Spleen (tissue), 11 donors: ENCODE data around the gene TBC1D22B. TPM values are rescaled to one million over a fixed set of nuclear protein-coding genes. Genes with fewer than 3 reads are reported as not detected.
"Not testable (repeated sequence)": the region's sequence is repeated elsewhere in the genome, so short reads cannot be mapped to it uniquely, and the experiment has no call there.

Experiments
- DNase-seq: peaks from one replicate; pipeline ENCODE4 v3.0.0-alpha.2; 2020
- H3K27ac ChIP-seq, 8 donors: fragments of 200-600 bp; sonication (generic) in 7 of 8; 1 replicate in 4 of 8; 2 replicates in 4 of 8; pipeline versions ENCODE4 v1.5.0 to v1.8.0; 2016 to 2021; ENCODE audit warnings: inconsistent platforms in 4 of 8, mild to moderate bottlenecking in 4 of 8, moderate library complexity in 1 of 8
- H3K27me3 ChIP-seq, 7 donors: fragments of 200-600 bp; sonication (generic) in 6 of 7; replicated peaks in 1 of 7; 1 replicate in 4 of 7; 2 replicates in 3 of 7; pipeline versions ENCODE4 v1.5.0 to v1.8.0; 2016 to 2021; ENCODE audit warnings: inconsistent platforms in 3 of 7, mild to moderate bottlenecking in 1 of 7
- H3K36me3 ChIP-seq, 6 donors: fragments of 200-600 bp; sonication (generic) in 5 of 6; 1 replicate in 4 of 6; 2 replicates in 2 of 6; pipeline versions ENCODE4 v1.5.0 to v1.8.0; 2016 to 2021; ENCODE audit warnings: inconsistent platforms in 2 of 6
- H3K4me1 ChIP-seq, 6 donors: fragments of 200-600 bp; sonication (generic) in 5 of 6; 1 replicate in 3 of 6; 2 replicates in 3 of 6; pipeline versions ENCODE4 v1.5.0 to v1.8.0; 2016 to 2021; ENCODE audit warnings: inconsistent platforms in 3 of 6
- H3K4me3 ChIP-seq, 8 donors: fragments of 200-600 bp; sonication (generic) in 7 of 8; 1 replicate in 4 of 8; 2 replicates in 4 of 8; pipeline versions ENCODE4 v1.5.0 to v1.8.0; 2016 to 2021; ENCODE audit warnings: inconsistent platforms in 4 of 8, mild to moderate bottlenecking in 4 of 8, moderate library complexity in 2 of 8
- H3K9me3 ChIP-seq, 8 donors: fragments of 200-600 bp; sonication (generic) in 7 of 8; 1 replicate in 4 of 8; 2 replicates in 4 of 8; pipeline versions ENCODE4 v1.5.0 to v1.8.0; 2016 to 2021; ENCODE audit warnings: inconsistent platforms in 4 of 8
- POLR2A ChIP-seq, 3 donors: fragments of 450-650 bp; IDR thresholded peaks; one replicate each; pipeline ENCODE4 v1.5.1; 2017; ENCODE audit warnings: antibody characterized with exemption in 3 of 3, mild to moderate bottlenecking in 1 of 3
- POLR2AphosphoS5 ChIP-seq, 3 donors: sonication (generic); formaldehyde crosslinking; IDR thresholded peaks; one replicate each; pipeline ENCODE4 v1.5.1; 2017; ENCODE audit warnings: antibody characterized with exemption in 3 of 3
- WGBS, 5 donors: extraction: QIAGEN DNeasy Blood & Tissue Kit in 3 of 5; methylation state at CpG; one replicate each; pipeline versions ENCODE4 v1.1.5 to v1.1.7; 2013 to 2018; 5-methylcytosine and 5-hydroxymethylcytosine counted together
- intact Hi-C: fragments of 100-400 bp; cut with DNase I; formaldehyde crosslinking; loops from one replicate; pipeline ENCODE4 v1.15.0; 2023; ENCODE audit warnings: low total_unique reads
- polyA plus RNA-seq, 3 donors: library from polyadenylated mRNA; stranded (reverse); fragments of 200-250 nt; gene quantifications; one replicate each; pipeline ENCODE4 v1.2.1, GENCODE V29; 2013
- total RNA-seq, 7 donors: library from RNA; depleted of rRNA in 3 of 7; stranded (reverse); fragments of >200 nt in 3 of 7; fragmentation: NEBNext Ultra II Directional in 4 of 7; extraction: Animal tissue kit (Norgen Biotek cat#: 25700) in 4 of 7; gene quantifications; one replicate each; pipeline versions ENCODE4 v1.1.0 to v1.2.1, GENCODE V29; 2016 to 2021
- TF ChIP-seq, protein P1 (sequence below), 11 experiments: fragments of 200-600 bp in 7 of 11; fragments of 450-650 bp in 4 of 11; sonication (generic) in 4 of 11; IDR thresholded peaks in 8 of 11; conservative IDR thresholded peaks in 3 of 11; 1 replicate in 7 of 11; 2 replicates in 4 of 11; pipeline versions ENCODE4 v1.4.0 to v1.8.0; 2016 to 2021; ENCODE audit warnings: antibody characterized with exemption in 11 of 11, inconsistent platforms in 4 of 11, mild to moderate bottlenecking in 1 of 11
- donor health status: healthy with polysubstance abuse.
- donor health status: DM: no; HTN: no; CAD: no; lungs with moderate emphysema.
- donor health status: DM: no; HTN: no; CAD: no.
- donor health status: Bipolar disorder and iron deficiency.
- donor health status: healthy.
- donor health status: DM: no; HTN: no; CAD: no.
- donor health status: DM: yes; HTN: yes; CAD: no.

TBC1D22B gene
- total and polyA plus RNA-seq, 10 donors: 4.2 to 12.7 (median 9.4) TPM

DNA sequence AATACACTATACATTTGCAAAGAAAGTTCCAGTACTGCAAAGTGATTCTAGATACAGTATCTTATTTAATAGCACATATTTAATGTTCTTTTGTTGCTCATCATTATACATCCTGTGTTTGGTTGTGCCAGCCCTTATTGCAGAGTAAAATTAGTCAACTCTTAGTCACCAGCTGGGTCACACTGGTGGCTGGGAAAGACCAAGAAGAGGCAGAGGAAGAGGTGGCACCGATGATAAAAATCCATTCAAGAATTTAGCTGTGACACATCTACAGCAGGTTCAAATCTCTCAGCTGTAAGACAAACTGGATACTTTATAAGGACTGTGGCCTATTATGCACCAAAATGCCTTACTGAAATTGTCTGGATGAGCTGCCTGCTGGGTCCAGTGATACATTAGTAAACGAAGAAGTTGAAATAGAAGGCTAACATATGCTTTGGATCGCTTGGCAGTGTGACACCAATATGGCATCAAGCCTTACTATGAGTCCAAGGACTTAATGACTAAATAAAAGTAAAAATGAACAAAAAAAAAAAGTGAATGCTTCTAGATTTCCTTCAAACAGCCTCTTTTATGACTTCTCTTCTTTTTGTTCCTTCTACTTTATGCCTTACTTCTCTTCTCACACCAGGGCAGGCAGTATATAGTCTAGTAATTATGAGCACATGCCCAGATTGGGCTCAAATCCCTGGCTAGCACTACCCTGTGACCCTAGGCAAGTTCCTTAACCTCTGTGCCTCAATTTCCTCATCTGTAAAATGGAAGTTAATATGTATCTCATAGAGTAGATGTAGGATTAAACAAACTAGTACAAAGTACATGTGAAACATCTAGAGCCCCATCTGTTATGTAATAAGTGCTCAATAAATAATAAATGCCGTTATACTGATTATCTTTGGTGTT is 66.8 kb downstream of the TBC1D22B start:
- WGBS, 5 donors: 65 to 86% (median 69%) methylated on average over 4 of the region's 4 CpGs
- intact Hi-C loops: loop anchor here (5.0 kb wide), 1 partner anchor 368 kb away; no protein-coding TSS in a partner anchor
- H3K9me3 ChIP-seq: no peaks in the 10 kb centered on the region
- peaks cover 0 to 63% (median 33%) of the 10 kb centered on the region in 6 donors for H3K36me3 ChIP-seq
- no peak overlapping the region for H3K4me3 ChIP-seq
- no peak for DNase-seq
- peaks cover 0 to 5% (median 0%) of the 10 kb centered on the region in 6 donors for H3K4me1 ChIP-seq
- TF ChIP-seq POLR2A (IDR thresholded peaks at IDR 0.05) (no peak), POLR2AphosphoS5 (IDR thresholded peaks at IDR 0.05) (no peak)
- TF ChIP-seq, protein P1, sequence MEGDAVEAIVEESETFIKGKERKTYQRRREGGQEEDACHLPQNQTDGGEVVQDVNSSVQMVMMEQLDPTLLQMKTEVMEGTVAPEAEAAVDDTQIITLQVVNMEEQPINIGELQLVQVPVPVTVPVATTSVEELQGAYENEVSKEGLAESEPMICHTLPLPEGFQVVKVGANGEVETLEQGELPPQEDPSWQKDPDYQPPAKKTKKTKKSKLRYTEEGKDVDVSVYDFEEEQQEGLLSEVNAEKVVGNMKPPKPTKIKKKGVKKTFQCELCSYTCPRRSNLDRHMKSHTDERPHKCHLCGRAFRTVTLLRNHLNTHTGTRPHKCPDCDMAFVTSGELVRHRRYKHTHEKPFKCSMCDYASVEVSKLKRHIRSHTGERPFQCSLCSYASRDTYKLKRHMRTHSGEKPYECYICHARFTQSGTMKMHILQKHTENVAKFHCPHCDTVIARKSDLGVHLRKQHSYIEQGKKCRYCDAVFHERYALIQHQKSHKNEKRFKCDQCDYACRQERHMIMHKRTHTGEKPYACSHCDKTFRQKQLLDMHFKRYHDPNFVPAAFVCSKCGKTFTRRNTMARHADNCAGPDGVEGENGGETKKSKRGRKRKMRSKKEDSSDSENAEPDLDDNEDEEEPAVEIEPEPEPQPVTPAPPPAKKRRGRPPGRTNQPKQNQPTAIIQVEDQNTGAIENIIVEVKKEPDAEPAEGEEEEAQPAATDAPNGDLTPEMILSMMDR (IDR thresholded peaks at IDR 0.05 in 8 of 11, conservative IDR thresholded peaks at IDR 0.05 in 3 of 11): no peak
- H3K27ac ChIP-seq: no peak overlapping the region
- no peaks in the 10 kb centered on the region for H3K27me3 ChIP-seq

DNA sequence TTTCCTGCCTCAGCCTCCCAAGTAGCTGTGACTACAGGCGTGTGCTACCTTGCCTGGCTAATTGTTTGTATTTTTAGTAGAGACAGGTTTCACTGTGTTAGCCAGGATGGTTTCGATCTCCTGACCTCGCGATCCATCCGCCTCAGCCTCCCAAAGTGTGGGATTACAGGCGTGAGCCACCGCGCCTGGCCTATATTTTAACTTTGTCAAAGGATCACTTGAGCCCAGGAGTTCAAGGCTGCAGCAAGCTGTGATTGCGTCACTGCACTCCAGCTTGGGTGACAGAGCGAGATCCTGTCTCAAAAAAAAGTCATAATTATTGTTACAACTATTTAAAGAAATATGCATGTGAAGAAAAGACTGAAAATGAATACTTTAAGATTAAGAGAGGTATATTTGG is 72.8 kb downstream of the TBC1D22B start:
- H3K27me3 ChIP-seq, H3K4me1 ChIP-seq, H3K27ac ChIP-seq, H3K9me3 ChIP-seq, DNase-seq, intact Hi-C loops, H3K4me3 ChIP-seq: not testable (repeated sequence)
- WGBS, 5 donors: 90 to 96% (median 92%) methylated on average over 10 of the region's 10 CpGs
- H3K36me3 ChIP-seq: peaks cover 0 to 57% (median 26%) of the 10 kb centered on the region in 6 donors

DNA sequence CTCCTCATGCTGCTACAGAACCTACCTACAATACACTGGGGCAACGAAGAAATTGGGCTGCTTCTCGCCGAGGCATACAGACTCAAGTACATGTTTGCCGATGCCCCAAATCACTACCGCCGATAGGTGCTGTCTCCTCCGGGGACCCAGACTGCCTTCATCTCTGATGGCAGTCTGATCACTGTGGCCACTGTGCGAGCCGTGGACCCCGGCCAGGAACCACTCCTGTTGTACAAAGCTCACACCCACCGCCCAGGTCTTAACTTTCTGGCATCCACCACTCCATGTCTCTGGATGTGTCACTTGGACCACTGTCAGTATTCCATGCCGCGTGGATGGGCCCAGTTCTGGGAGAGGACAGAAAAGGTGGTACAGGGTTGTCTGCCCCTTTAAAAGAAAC is 73.5 kb downstream of the TBC1D22B start:
- 95 to 99% (median 97%) methylated on average over 13 of the region's 13 CpGs for WGBS, 5 donors
- Histone ChIP-seq H3K9me3 (no peaks in the 10 kb centered on the region), H3K36me3 (peaks cover 0 to 57% (median 26%) of the 10 kb centered on the region in 6 donors), H3K27me3 (no peaks in the 10 kb centered on the region), H3K27ac (no peak overlapping the region), H3K4me3 (no peak overlapping the region), H3K4me1 (no peaks in the 10 kb centered on the region)
- no peak for DNase-seq
- intact Hi-C loops: no loop called here
- TF ChIP-seq POLR2AphosphoS5 (IDR thresholded peaks at IDR 0.05): no peak
- no peak for TF ChIP-seq POLR2A (IDR thresholded peaks at IDR 0.05)
- TF ChIP-seq, protein P1 (IDR thresholded peaks at IDR 0.05 in 8 of 11, conservative IDR thresholded peaks at IDR 0.05 in 3 of 11): no peak

DNA sequence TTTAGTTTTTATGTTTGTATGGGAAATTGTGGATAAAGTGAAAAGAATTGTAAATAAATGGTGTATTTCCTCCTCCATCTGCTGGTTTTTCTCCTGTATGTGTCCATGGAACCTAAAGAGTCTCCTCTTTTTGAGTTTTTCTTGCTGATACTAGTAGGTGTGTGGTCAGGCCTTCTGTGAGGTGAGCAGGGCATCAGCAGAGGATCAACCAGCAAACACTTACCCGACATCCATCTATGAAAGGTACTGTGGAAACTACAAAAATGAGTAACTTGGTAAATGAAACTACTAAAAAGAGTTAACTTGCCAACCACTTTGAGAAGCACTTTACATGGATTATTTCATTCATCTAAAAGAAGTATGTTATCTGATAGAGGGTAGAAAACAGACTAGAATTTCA is 75.3 kb downstream of the TBC1D22B start:
- no peak overlapping the region for H3K4me3 ChIP-seq
- intact Hi-C loops: no loop called here
- H3K4me1 ChIP-seq: no peaks in the 10 kb centered on the region
- no peaks in the 10 kb centered on the region for H3K9me3 ChIP-seq
- WGBS, 5 donors: 85 to 95% (median 88%) methylated on average over 1 of the region's 1 CpG
- DNase-seq: no peak
- H3K36me3 ChIP-seq: peaks cover 0 to 57% (median 26%) of the 10 kb centered on the region in 6 donors
- TF ChIP-seq, protein P1 (IDR thresholded peaks at IDR 0.05 in 8 of 11, conservative IDR thresholded peaks at IDR 0.05 in 3 of 11): no peak
- no peak for TF ChIP-seq POLR2A (IDR thresholded peaks at IDR 0.05)
- no peak overlapping the region for H3K27ac ChIP-seq
- no peaks in the 10 kb centered on the region for H3K27me3 ChIP-seq
